Measurements from ENCODE around the gene SORBS1.

SORBS1 gene

DNA sequence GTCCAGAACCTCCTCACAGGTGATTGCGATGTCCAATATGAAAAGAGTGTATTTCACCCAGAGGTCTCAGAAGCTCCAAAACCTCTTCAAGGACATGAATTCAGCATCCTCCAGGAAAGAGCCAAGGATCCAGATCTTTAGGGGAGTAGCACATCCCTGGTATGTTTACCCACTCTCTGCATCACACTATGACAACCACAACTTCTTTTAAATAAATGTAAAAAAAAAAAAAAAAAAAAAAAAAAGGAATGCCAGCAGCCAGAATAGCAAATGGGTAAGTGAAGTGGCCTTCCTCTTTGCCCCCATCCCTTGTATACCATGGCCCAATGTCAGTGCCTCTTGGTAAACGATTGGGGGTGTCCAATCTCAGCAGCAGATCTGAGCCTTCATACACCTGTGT is 67.3 kb downstream of the SORBS1 start:
- Mint-ChIP-seq H3K27me3 (ENCODE audit: low read depth) (no peaks in the 10 kb centered on the region), H3K4me1 (ENCODE audit: low read depth) (no peaks in the 10 kb centered on the region), H3K27ac (no peak overlapping the region), H3K4me3 (no peak overlapping the region), H3K9me3 (no peaks in the 10 kb centered on the region), H3K36me3 (ENCODE audit: low read depth) (no peaks in the 10 kb centered on the region)
- DNase-seq (ENCODE audit: low spot score) = no peak

DNA sequence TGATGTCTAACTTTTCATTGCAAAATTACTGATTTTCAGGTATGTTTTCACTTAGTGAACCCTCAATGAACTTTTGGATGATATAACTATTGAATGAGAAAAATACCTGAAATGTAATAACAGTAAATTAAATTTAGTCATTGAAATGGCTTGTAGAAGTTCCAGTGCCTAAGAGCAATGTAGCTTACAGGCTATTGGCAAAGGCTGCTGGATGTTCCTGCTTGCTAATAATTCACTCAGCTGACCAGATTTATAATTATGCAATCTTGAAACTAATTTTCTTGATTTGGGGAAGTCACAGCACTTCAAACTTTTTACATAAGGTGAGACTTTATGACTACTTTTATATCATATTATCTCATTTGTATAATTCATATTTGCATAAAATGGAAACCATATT is 73.2 kb downstream of the SORBS1 start:
- Mint-ChIP-seq H3K4me1 (ENCODE audit: low read depth) (peaks cover 2% of the 10 kb centered on the region), H3K9me3 (no peaks in the 10 kb centered on the region), H3K27ac (no peak overlapping the region), H3K27me3 (ENCODE audit: low read depth) (no peaks in the 10 kb centered on the region), H3K36me3 (ENCODE audit: low read depth) (no peaks in the 10 kb centered on the region), H3K4me3 (no peak overlapping the region)
- no peak for DNase-seq (ENCODE audit: low spot score)

DNA sequence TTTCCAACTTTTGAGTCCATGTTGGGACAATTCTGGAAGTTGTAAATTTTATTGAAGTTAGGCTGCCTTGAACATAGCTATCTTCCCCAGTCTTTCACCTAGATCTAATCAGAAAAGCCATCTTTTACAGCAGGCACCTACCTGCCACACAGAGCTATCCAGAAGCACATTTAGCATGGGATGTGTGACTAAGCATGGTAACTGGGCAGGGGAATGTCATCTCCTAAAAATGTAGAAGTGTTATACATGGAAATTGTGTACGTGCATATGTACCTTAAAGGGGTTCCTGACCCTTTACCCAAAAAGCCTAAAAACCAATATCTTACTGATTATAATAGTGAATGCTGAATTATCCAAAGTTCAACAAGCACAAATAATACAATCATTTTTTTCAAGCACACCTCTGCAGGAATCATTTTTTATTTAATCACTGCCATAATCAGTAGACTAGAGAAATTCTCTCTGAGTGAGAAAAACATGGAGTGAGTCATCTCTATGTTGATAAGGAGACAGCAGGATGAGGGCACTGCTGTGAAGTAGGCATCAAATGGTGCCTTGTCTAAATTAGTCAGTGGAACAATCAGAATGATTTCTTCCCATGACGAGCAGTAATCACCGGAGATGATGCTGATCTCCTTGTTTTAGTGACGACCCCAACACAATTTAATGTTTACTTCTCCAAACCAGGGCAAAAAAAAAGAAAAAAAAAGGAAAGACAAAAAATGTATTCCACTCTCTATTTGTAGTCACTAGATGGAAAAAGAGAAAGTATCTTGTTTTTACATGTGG is 75.9 kb downstream of the SORBS1 start:
- DNase-seq (ENCODE audit: low spot score) = no peak
- Mint-ChIP-seq H3K27ac (peak overlapping the region; percentile 24), H3K9me3 (no peaks in the 10 kb centered on the region), H3K4me3 (no peak overlapping the region), H3K36me3 (ENCODE audit: low read depth) (no peaks in the 10 kb centered on the region), H3K27me3 (ENCODE audit: low read depth) (no peaks in the 10 kb centered on the region), H3K4me1 (ENCODE audit: low read depth) (peaks cover 2% of the 10 kb centered on the region)

GRCh38 chr10:95482501-95483233 is 78.5 kb downstream of the SORBS1 start:
- H3K27ac Mint-ChIP-seq = no peak overlapping the region
- no peaks in the 10 kb centered on the region for H3K9me3 Mint-ChIP-seq
- no peak for DNase-seq (ENCODE audit: low spot score)
- H3K36me3 Mint-ChIP-seq (ENCODE audit: low read depth) = no peaks in the 10 kb centered on the region
- no peak overlapping the region for H3K4me3 Mint-ChIP-seq
- peaks cover 2% of the 10 kb centered on the region for H3K4me1 Mint-ChIP-seq (ENCODE audit: low read depth)
- no peaks in the 10 kb centered on the region for H3K27me3 Mint-ChIP-seq (ENCODE audit: low read depth)

- no peaks in the 10 kb centered on the region for H3K36me3 Mint-ChIP-seq (ENCODE audit: low read depth)
- H3K27ac Mint-ChIP-seq = no peak overlapping the region
- no peaks in the 10 kb centered on the region for H3K27me3 Mint-ChIP-seq (ENCODE audit: low read depth)
- no peaks in the 10 kb centered on the region for H3K9me3 Mint-ChIP-seq
- H3K4me3 Mint-ChIP-seq = no peak overlapping the region
- DNase-seq (ENCODE audit: low spot score) = no peak
- peaks cover 2% of the 10 kb centered on the region for H3K4me1 Mint-ChIP-seq (ENCODE audit: low read depth)
Observed at GRCh38 chr10:95480901-95481491, 80.2 kb downstream of the SORBS1 start.

- H3K9me3 Mint-ChIP-seq = no peaks in the 10 kb centered on the region
- H3K4me3 Mint-ChIP-seq = no peak overlapping the region
- no peaks in the 10 kb centered on the region for H3K36me3 Mint-ChIP-seq (ENCODE audit: low read depth)
- no peak overlapping the region for H3K27ac Mint-ChIP-seq
- no peaks in the 10 kb centered on the region for H3K27me3 Mint-ChIP-seq (ENCODE audit: low read depth)
- no peak for DNase-seq (ENCODE audit: low spot score)
- no peaks in the 10 kb centered on the region for H3K4me1 Mint-ChIP-seq (ENCODE audit: low read depth)
Observed at GRCh38 chr10:95480102-95480900, 80.9 kb downstream of the SORBS1 start.

DNA sequence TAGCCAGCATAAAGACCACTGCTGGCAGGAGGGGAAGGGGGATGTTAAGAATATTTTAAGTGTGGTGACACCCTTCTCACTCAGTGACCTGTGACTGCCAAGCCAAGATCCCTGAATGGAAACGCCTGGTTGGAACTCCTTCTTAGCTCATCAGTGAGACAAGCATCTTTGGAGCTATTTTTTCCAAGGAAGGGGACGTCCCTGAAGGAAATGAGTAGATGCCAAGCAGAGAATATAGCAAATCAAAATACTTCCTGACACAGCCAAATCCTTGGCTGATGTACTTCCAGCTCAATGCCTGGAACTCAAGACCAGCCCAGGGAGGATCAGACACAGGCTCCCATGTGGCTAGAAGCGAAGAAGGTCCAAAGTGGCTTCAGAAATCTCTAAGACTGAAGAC is 82.2 kb downstream of the SORBS1 start:
- H3K9me3 Mint-ChIP-seq = no peaks in the 10 kb centered on the region
- H3K4me1 Mint-ChIP-seq (ENCODE audit: low read depth) = no peaks in the 10 kb centered on the region

DNA sequence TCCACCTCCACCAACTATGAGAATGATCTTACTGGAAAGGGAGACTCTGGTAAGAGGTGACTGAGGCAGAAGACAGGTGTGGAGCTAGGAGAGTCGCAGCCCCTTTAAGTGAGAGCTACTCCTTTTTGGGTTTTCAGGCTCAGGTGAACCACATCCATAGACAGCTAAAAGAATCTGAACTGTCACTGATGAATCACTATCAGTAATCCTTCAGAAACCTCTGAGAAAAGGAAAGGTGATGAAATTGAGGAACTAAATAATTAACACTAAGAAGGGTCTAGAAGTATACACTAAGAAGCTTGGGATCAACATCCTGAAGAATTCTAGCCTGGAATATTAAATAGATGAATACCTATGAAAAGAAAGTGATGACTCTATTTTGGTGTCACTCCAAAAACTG is 83.0 kb downstream of the SORBS1 start:
- H3K9me3 Mint-ChIP-seq = no peaks in the 10 kb centered on the region
- H3K36me3 Mint-ChIP-seq (ENCODE audit: low read depth) = no peaks in the 10 kb centered on the region
- peaks cover 6% of the 10 kb centered on the region for H3K27me3 Mint-ChIP-seq (ENCODE audit: low read depth)
- no peak for DNase-seq (ENCODE audit: low spot score)
- no peak overlapping the region for H3K27ac Mint-ChIP-seq
- no peaks in the 10 kb centered on the region for H3K4me1 Mint-ChIP-seq (ENCODE audit: low read depth)
- H3K4me3 Mint-ChIP-seq = no peak overlapping the region

More for the DNA sequence above, 82.2 kb downstream of the SORBS1 start:
- Mint-ChIP-seq H3K36me3 (ENCODE audit: low read depth) (no peaks in the 10 kb centered on the region), H3K4me3 (no peak overlapping the region), H3K27ac (no peak overlapping the region), H3K27me3 (ENCODE audit: low read depth) (peaks cover 6% of the 10 kb centered on the region)
- DNase-seq (ENCODE audit: low spot score) = no peak

- Mint-ChIP-seq H3K4me1 (ENCODE audit: low read depth) (no peaks in the 10 kb centered on the region), H3K27ac (no peak overlapping the region), H3K9me3 (no peaks in the 10 kb centered on the region), H3K36me3 (ENCODE audit: low read depth) (no peaks in the 10 kb centered on the region), H3K4me3 (no peak overlapping the region), H3K27me3 (ENCODE audit: low read depth) (peaks cover 6% of the 10 kb centered on the region)
- no peak for DNase-seq (ENCODE audit: low spot score)
Observed at GRCh38 chr10:95477175-95477520, 84.0 kb downstream of the SORBS1 start.

GRCh38 chr10:95476469-95477174 is 84.5 kb downstream of the SORBS1 start:
- H3K27ac Mint-ChIP-seq = no peak overlapping the region
- H3K4me1 Mint-ChIP-seq (ENCODE audit: low read depth) = no peaks in the 10 kb centered on the region
- peaks cover 6% of the 10 kb centered on the region for H3K27me3 Mint-ChIP-seq (ENCODE audit: low read depth)
- DNase-seq (ENCODE audit: low spot score) = no peak
- no peaks in the 10 kb centered on the region for H3K9me3 Mint-ChIP-seq
- no peaks in the 10 kb centered on the region for H3K36me3 Mint-ChIP-seq (ENCODE audit: low read depth)
- no peak overlapping the region for H3K4me3 Mint-ChIP-seq

DNA sequence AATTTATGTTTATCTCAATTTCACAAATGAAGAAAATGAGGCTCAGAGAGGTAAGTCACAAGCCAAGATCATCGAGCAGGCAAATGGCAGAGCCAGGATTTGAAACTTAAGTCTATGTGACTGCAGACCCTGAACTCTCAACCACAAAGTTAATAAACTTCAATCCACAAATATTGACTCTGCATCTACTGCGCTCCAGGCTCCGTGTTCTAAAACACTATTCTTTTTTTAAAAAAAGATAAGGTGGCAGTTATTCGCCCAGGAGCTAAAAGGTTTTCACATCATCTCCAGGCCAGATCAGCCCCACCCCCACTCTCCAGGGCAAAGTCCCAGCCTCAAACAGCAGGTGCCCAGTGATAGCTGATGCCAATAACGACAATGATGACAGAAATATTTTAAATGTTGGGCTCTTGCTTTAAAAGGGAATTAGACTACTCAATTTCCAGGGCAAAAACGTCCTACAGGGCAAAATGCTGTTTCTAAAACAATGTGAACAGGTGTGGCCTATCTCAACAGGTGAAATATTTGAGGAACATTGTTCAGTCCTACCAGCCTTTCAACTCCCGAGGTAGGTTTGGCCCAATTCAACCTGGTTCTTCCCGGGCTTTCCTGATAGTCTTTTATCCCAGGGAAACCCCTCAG is 85.2 kb downstream of the SORBS1 start:
- H3K4me1 Mint-ChIP-seq (ENCODE audit: low read depth) = no peaks in the 10 kb centered on the region
- no peak overlapping the region for H3K4me3 Mint-ChIP-seq
- H3K9me3 Mint-ChIP-seq = no peaks in the 10 kb centered on the region
- H3K27me3 Mint-ChIP-seq (ENCODE audit: low read depth) = peaks cover 8% of the 10 kb centered on the region
- no peaks in the 10 kb centered on the region for H3K36me3 Mint-ChIP-seq (ENCODE audit: low read depth)
- H3K27ac Mint-ChIP-seq = no peak overlapping the region
- no peak for DNase-seq (ENCODE audit: low spot score)

DNA sequence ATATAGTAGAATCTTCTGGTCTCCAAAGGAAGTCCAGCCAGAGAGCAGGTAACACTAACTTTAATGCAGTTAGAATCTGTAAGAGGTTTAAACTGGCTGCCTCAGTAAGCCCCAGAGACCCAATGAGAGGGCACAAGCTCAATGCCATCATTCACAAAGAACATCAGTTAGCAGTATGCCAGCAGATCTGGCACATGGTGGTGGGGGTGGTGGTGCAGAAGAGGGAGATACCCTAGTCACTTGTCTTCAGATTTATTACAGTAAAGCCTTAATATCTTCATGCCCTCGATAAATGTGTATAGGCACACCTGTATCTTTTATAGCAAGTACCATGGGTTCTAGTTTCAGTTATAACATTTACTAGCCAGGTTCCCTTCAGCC is 86.2 kb downstream of the SORBS1 start:
- Mint-ChIP-seq H3K4me1 (ENCODE audit: low read depth) (no peaks in the 10 kb centered on the region), H3K27ac (no peak overlapping the region), H3K9me3 (no peaks in the 10 kb centered on the region), H3K27me3 (ENCODE audit: low read depth) (peaks cover 11% of the 10 kb centered on the region), H3K4me3 (no peak overlapping the region), H3K36me3 (ENCODE audit: low read depth) (no peaks in the 10 kb centered on the region)
- no peak for DNase-seq (ENCODE audit: low spot score)

All from T-helper 2 cell treated with Interferon-gamma antibody and Interleukin-4, amounts not matched to agents 5 μg/mL and 100 μg/mL, for 36 hours (primary cell).